Stimulated activated CD8-positive, alpha-beta memory T cell treated with anti-CD3 and anti-CD28 coated beads, Interleukin-4, amount 100 ng/mL, for 1 hour (primary cell): Measurements from ENCODE around the gene KANSL1.

Experiments
- DNase-seq, 2 donors: peaks; one replicate each; pipeline ENCODE4 v3.0.0-alpha.2; 2020; ENCODE audit warnings: low read depth in 2 of 2, low spot score in 1 of 2

Gene KANSL1

DNA sequence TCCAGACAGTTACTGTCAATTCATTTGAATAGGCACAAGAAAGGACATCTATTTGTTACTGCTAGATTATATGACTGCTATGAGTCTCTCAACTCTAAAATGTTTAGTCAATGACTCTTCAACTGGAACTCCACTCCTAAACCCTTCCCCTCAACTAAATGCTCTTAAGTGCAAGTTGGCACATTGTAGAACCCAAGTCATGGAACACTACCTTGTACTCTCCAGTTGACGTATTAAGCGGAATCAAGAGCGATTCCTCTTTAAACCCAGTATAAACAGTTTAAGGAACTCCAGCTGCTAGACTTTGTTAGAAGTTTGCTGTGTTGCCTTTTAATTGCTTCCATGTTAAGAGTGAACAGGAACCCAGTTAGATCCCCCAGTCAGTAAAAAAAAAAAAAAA, 149.6 kb downstream of the KANSL1 start:
- no peak for DNase-seq

DNA sequence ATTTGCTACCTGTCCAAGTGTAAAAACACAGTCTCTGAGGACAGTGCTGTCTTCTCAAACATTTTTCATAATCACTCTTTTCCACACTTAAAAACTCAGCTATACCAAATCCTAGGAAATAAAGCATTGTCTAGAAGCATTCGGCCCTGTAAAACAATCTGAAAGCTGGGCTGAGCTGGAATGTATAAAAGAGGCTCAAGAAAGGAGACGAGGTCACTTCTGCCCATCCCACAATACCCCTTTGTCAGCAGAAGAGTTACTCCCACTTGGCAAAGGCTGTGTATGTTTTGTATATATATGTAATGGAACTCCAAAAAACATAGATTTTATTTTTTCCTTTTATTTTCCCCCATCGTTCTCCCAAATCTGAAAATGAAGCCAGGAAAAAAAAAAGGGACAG, 150.3 kb downstream of the KANSL1 start:
- no peak for DNase-seq

DNA sequence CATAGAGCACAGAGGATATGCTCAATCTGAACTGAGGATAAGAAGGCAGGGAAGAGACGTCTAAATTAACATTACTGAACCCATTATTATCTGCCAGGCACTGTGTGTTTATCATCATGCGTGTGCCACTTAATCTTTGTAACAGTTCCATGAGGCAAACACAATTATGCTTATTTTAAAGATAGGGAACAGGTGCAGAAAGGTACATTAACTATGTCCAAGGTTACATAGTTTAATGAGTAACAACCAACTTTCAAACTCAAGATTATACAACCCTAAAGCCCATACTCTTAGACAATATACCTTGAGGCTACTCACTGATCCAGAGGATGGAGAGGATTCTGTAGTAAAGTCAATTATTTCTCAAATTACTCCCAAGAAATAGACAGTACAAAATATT, 151.0 kb downstream of the KANSL1 start:
- DNase-seq = no peak

DNA sequence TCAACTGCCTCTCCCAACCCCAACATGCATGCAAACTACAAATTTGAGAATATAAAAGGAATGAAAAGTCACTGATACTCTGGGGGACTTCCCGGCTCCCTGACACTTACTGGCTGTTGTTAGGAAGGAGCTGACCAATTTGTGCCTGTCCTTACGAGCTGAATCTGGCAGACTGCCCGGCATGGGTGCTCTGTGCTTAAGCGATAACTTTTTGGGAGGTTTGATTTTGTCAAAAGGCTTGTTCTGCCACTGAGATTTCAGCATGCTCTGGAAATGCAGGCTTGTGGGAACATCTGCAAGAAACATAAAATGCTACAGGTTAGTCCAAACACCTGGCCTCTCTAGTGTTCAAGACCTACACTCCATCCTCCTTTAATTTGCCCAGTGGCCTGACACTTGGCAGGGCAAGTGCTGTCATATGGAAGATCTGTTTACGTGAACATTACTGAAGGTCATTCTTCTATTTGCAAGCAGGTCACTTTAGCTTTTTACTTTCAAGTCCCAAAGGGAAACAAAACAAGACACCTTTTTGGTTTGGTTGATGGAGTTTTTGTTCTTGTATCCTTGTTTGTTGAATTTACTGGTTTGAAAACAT, 153.5 kb downstream of the KANSL1 start:
- no peak for DNase-seq

DNA sequence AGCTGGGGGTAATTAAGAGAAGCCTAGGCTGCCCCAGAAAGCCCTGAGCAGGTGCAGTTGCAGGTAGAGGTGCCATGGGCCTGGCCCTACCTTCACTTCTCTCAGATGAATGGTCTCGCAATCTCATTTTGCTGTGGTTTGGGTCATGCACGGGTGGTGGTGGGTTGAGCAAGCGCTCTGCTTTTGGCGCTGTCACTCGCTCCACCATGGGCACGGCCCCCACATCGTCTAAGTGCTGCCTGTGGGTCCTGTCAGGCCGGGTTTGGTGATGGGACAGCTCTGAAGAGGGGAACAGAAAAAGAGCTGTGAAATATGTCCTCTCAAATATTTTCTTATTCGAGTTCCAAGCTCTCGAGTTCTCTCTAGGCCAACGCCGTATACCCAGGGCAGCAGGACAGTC, 154.3 kb downstream of the KANSL1 start:
- no peak for DNase-seq

DNA sequence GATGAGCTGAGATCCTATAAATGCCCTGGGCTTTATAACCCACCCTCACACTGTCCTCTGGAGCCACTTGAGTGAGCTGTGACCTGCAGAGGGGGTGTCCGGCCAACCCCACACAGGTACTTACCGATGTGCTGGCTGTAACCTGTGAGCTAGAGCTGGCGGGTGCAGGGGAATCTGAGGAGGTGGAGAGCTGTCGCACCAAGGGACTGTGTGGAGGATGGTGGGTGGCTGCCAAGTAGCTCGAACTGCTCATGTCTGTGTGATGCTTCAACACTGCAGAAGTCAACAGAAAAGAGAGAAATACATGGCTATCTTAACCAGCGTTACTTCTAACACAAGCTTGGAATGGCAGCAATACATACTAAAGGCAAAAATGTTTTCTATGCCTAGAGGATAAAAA, 154.8 kb downstream of the KANSL1 start:
- DNase-seq = no peak

DNA sequence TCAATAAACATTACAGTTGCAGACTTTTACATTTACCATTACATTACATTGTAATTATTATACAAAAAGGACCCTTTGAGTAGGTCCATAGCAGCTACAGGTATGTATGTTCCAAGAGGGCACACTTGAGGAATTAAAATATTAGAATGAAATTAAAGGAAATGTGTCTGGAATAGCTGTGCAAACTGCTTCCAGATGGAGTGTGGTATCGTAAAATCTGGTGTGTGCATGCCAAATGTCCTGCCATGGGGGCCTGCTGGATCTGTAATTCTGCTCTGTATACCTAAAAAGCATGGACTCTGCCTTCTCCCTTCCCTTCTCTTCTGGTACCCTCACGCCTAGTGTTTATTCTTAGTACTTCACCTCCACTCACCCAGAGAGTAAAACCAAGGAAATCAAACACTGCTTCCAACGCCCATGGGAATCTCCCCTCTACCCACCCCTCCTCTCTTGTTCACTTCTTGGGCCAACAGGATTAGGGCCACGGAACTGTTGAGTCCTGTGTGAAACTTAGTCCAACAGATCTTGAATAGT, 155.4 kb downstream of the KANSL1 start:
- no peak for DNase-seq

DNA sequence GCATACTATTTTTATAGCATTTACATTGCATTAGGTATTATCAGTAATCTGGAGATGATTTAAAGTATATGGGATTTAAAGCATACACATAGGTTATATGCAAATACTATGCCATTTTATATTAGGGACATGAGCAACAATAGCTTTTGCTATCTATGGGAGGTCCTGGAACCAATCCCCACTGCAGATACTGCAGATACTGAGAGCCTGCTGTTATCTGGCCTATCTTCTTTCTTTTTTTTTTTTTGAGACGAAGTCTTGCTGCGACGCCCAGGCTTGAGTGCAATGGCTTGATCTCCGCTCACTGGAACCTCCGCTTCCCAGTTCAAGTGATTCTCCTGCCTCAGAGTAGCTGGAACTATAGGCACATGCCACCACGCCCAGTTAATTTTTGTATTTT, 156.7 kb downstream of the KANSL1 start:
- no peak for DNase-seq

DNA sequence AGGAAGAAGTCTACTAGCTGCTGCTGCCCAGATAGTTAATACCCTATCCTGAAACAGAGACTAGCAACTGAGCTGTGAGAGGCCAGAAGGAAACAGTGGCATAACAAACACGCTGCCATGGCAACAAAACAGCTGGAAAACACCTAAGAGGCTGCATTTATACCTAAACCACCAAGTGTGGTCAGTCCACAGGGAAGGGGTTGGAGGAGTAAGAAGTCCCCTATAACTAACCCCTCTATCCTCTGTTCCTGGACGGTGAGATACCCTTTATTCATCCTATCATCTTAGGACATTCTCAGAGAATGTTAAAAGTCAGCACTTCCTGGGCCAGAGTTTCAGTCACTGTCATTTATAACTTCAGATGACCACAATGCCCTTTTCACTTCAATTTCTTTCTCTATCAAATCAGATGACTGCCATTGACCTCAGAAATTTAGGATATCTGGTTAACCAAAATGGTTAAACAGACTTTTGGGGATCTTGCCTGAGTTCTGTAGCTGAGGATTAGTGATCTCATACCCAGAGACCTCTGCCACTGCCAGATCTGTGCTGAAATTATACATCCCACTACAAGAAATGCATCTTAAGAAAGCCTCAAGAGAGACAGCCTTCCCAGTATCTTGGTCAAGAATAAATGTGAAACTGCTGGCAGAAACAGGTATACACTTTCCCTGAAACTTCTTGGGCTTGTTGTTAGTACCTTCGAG, 158.0 kb downstream of the KANSL1 start:
- DNase-seq = no peak

DNA sequence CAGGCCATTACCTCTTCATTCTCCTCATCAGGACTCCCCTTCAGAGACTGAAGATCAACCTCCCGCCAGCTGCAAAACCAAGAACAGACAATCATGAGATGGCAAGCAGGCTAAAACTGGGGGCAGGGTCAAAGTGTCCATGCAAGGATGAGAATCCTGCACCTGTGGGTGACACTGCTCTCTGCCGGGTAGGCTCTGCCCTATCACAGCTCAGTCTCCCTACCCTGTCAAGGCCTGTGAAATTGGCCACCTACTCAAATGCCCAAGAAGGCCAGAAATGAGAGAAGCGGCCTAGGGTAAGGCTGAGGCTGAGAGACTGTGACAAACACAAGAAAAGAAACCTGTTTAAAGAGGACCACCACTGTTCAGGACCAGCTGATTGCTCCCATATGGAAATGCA, 159.8 kb downstream of the KANSL1 start:
- no peak for DNase-seq

DNA sequence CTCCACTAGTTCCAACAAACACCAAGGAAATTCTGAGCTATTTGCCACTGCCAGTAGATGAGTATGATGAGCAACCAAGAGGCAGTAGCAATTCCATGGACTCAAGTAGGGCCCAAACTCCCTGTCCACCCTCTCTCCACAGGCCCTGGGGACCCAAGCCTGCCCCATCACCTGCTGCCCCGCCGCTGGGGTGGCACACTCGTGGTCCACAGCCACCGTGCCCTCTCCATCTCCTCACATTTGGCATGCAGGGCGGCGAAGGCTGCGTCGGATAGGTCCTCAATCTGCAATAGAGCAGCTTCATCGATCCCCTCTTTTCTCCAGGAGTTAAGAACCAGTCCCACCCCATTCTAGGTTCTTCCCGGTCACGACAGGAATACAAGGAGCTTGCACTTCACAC, 160.3 kb downstream of the KANSL1 start:
- no peak for DNase-seq

DNA sequence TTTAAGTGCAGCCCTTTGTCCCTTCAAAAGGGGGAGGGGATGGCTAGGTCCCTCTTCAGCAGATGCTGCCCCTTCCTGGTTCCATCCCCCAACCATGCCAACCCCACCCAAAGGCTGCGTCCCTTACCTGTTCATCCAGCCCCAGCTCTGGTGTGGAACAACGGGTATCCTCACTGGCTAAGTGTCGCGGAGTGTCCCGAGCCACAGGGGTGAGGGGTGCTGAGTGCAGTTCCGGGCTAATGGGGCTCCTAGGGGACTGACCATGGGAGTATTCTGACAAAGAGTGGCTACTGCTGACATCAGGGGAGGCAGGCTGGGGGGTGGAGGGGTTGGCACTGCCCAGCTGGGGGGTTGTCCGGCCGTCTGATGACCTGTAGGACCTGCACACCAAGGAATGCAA, 161.3 kb downstream of the KANSL1 start:
- no peak for DNase-seq

DNA sequence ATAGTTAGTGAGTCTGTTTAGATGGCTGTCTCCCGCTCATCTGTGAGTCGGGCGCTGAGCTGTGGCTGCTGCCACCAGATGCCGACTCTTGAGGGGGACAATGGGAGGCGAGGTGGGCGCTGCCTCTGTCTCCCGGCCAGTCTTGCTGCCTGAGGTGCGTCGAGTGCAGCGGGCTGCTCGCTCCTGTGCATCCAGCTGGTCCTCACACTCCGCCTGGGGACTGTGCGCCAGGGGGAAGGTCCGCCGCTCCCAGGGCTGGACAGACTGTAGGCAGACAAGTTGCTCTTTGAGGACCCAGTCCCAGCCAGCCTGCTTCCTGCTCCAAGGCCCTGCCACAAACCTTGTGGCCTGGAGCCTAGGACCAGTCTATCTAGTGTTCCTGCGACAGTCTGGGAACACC, 161.8 kb downstream of the KANSL1 start:
- no peak for DNase-seq

DNA sequence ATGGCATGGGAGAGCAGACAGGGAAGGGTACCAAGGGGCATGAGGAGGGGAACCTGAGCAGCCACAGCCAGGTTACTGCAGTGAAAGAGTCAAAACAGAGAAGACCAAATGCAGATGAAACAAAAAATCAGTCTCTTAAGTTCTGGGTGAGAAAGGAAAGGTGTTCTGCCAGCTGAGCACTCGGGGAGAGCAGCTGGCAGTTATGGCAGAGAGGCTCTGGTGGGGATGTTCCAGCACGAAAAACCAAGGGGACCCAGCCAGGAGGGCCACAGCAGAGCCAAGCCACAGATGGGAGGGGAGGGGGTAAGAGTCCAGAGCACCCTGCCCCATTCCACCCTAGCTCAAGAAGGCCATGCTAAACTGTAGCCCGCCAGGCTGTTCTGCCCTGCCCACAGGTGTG, 162.5 kb downstream of the KANSL1 start:
- DNase-seq = no peak

DNA sequence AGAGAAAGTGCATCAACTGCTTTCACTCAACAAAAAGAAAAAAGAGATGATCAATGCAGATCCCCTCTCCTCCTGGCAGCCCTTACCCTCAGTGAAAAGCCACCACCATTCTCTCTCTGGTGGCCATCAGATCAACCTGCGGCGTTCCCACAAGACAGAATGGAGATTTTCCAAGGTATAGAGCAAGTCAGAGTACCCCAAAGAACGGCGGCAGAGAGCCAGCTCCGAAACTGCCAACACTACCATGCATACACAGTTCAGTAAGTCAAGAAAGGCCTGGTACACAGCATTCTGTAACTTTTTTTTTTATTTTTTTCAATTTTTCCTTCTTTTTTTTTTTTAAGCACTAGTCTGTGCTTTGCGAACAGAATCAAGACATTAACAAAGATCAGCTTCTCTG, 163.6 kb downstream of the KANSL1 start:
- no peak for DNase-seq

DNA sequence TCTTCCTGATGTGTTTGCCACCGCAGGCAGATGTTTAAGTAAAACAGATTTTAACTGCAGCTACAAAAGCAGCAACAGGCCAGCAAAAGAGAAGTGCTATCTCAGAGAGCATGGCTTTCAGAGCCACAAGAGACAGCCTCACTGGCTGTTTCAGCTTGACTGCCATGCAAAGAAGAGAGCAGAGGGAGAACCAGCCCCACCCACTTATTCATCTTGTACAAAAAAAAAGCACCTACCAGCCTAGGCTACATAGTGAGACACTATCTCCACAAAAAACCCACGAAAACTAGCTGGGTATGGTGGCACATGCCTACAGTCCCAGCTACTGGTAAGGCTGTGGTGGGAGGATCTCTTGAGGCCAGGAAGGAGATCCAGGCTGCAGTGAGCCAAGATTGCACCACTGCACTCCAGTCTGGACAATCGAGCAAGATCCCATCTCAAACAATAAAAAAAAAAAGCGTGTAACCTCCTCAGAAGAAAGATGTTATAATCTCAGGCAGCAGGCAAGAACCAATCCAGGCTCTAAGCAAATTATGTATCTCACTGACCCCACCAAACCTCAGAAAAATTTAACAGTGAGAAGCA, 164.2 kb downstream of the KANSL1 start:
- no peak for DNase-seq

DNA sequence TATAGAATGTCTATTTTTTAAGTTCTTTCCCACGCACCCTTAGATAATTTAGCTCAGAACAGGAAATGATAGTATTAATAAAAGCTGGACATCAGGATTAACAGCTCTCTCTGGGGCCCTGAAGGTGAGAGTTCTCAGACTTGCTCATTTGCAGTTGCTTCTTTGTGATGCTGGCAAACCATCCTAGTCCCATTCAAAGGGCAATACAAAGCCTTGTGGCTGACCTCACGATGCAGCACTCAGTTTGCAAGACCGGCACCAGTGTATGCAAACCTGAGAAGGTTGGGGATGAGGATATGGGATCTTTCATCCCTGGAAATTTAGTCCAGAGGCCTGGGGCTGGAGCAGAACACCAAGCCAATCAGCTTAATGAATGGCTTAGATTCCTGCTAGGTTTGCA, 164.9 kb downstream of the KANSL1 start:
- DNase-seq = no peak

DNA sequence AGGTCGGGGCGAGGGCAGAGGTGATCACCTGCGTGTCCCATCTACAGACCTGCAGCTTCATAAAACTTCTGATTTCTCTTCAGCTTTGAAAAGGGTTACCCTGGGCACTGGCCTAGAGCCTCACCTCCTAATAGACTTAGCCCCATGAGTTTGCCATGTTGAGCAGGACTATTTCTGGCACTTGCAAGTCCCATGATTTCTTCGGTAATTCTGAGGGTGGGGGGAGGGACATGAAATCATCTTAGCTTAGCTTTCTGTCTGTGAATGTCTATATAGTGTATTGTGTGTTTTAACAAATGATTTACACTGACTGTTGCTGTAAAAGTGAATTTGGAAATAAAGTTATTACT, 165.3 kb downstream of the KANSL1 start:
- no peak for DNase-seq

DNA sequence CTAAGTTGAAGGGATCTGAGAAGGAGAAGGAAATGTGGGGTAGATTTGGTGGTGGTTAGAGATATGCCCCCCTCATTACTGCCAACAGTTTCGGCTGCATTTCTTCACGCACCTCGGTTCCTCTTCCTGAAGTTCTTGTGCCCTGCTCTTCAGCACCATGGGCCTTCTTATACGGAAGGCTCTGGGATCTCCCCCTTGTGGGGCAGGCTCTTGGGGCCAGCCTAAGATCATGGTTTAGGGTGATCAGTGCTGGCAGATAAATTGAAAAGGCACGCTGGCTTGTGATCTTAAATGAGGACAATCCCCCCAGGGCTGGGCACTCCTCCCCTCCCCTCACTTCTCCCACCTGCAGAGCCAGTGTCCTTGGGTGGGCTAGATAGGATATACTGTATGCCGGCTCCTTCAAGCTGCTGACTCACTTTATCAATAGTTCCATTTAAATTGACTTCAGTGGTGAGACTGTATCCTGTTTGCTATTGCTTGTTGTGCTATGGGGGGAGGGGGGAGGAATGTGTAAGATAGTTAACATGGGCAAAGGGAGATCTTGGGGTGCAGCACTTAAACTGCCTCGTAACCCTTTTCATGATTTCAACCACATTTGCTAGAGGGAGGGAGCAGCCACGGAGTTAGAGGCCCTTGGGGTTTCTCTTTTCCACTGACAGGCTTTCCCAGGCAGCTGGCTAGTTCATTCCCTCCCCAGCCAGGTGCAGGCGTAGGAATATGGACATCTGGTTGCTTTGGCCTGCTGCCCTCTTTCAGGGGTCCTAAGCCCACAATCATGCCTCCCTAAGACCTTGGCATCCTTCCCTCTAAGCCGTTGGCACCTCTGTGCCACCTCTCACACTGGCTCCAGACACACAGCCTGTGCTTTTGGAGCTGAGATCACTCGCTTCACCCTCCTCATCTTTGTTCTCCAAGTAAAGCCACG, 165.9 kb downstream of the KANSL1 start:
- DNase-seq = no peak

DNA sequence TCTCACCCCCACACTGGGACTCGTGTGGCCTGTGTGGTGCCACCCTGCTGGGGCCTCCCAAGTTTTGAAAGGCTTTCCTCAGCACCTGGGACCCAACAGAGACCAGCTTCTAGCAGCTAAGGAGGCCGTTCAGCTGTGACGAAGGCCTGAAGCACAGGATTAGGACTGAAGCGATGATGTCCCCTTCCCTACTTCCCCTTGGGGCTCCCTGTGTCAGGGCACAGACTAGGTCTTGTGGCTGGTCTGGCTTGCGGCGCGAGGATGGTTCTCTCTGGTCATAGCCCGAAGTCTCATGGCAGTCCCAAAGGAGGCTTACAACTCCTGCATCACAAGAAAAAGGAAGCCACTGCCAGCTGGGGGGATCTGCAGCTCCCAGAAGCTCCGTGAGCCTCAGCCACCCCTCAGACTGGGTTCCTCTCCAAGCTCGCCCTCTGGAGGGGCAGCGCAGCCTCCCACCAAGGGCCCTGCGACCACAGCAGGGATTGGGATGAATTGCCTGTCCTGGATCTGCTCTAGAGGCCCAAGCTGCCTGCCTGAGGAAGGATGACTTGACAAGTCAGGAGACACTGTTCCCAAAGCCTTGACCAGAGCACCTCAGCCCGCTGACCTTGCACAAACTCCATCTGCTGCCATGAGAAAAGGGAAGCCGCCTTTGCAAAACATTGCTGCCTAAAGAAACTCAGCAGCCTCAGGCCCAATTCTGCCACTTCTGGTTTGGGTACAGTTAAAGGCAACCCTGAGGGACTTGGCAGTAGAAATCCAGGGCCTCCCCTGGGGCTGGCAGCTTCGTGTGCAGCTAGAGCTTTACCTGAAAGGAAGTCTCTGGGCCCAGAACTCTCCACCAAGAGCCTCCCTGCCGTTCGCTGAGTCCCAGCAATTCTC, 166.8 kb downstream of the KANSL1 start:
- no peak for DNase-seq
